ENCODE data around the gene ATP8A2.

- TF ChIP-seq POLR2A (IDR thresholded peaks at IDR 0.05) (no peak), CTCF (IDR thresholded peaks at IDR 0.05 in 4 of 5, conservative IDR thresholded peaks at IDR 0.05 in 1 of 5) (no peak)
These were observed 362.1 kb downstream of the ATP8A2 start for GRCh38 chr13:25733696-25734435.
